ENCODE data around the gene DBI. TPM values are rescaled to one million over a fixed set of nuclear protein-coding genes. Genes with fewer than 3 reads are reported as not detected.

DBI gene
- total and polyA plus RNA-seq, 2 experiments from 2014 or later = 272 to 755 TPM

DNA sequence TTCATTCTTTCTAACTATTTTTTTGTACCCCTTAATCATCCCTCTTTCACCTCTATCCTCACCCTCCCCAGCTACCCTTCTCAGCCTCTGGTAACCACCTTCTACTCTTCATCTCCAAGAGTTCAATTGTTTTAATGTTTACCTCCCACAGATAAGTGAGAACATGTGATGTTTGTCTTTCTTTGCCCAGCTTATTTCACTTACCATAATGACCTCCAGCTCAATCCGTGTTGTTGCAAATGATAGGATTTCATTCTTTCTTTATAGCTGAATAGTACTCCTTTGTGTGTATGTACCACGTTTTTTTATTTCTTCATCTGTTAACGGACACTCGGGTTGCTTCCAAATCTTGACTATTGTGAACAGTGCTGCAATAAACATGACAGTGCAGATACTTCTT, 42.7 kb downstream of the DBI start:
- H3K9me2 ChIP-seq (replicated peaks; ENCODE audit: insufficient read depth) = no peaks in the 10 kb centered on the region
- H3K9me3 ChIP-seq (ENCODE audit: low read depth) = no peaks in the 10 kb centered on the region
- H3K36me3 ChIP-seq (replicated peaks; ENCODE audit: insufficient read depth, low read depth) = no peaks in the 10 kb centered on the region
- no peaks in the 10 kb centered on the region for H4K20me1 ChIP-seq (ENCODE audit: insufficient read depth, poor library complexity, severe bottlenecking)
- no peak overlapping the region for H3K4me3 ChIP-seq
- no peak overlapping the region for H3K27ac ChIP-seq
- no peak overlapping the region for H3K4me2 ChIP-seq
- no peak overlapping the region for H2AFZ ChIP-seq
- no peaks in the 10 kb centered on the region for H3K27me3 ChIP-seq
- no peaks in the 10 kb centered on the region for H3K79me2 ChIP-seq
- no peak for DNase-seq (ENCODE audit: low spot score)
- peaks cover 6% of the 10 kb centered on the region for H3K4me1 ChIP-seq (ENCODE audit: insufficient read depth)
- WGBS (ENCODE audit: low lambda C conversion rate, missing lambda C conversion rate) = 77% methylated on average over 4 of the region's 4 CpGs
- TF ChIP-seq EZH2phosphoT487 (IDR thresholded peaks at IDR 0.05; ENCODE audit: low read depth, severe bottlenecking, unreplicated experiment) = no peak
- TF ChIP-seq, protein P1, sequence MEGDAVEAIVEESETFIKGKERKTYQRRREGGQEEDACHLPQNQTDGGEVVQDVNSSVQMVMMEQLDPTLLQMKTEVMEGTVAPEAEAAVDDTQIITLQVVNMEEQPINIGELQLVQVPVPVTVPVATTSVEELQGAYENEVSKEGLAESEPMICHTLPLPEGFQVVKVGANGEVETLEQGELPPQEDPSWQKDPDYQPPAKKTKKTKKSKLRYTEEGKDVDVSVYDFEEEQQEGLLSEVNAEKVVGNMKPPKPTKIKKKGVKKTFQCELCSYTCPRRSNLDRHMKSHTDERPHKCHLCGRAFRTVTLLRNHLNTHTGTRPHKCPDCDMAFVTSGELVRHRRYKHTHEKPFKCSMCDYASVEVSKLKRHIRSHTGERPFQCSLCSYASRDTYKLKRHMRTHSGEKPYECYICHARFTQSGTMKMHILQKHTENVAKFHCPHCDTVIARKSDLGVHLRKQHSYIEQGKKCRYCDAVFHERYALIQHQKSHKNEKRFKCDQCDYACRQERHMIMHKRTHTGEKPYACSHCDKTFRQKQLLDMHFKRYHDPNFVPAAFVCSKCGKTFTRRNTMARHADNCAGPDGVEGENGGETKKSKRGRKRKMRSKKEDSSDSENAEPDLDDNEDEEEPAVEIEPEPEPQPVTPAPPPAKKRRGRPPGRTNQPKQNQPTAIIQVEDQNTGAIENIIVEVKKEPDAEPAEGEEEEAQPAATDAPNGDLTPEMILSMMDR (IDR thresholded peaks at IDR 0.05; ENCODE audit: poor library complexity) = no peak
- no peak for TF ChIP-seq EZH2 (IDR thresholded peaks at IDR 0.05; ENCODE audit: borderline replicate concordance)

DNA sequence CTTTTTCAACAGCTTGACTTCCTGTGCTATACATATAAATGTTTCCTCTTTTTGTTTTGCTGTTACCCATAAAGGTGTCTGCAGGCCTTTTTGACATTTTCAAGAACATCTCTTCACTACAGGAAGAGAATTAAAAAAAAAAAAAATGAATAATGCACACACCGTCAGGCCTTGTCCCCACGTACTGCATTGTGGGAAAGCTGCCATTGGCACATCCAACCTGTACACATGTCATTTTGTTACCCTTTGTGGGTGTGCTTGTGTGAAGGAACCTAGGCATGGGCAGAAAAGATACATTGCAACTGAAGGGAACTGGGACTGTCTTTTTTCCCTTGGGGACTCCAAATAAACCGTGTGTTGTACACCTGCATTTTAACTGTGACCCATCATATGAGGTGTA, 48.1 kb downstream of the DBI start:
- no peaks in the 10 kb centered on the region for H3K9me2 ChIP-seq (replicated peaks; ENCODE audit: insufficient read depth)
- no peaks in the 10 kb centered on the region for H3K27me3 ChIP-seq
- no peaks in the 10 kb centered on the region for H3K79me2 ChIP-seq
- no peak overlapping the region for H3K4me2 ChIP-seq
- WGBS (ENCODE audit: low lambda C conversion rate, missing lambda C conversion rate) = 86% methylated on average over 3 of the region's 3 CpGs
- TF ChIP-seq EZH2phosphoT487 (IDR thresholded peaks at IDR 0.05; ENCODE audit: low read depth, severe bottlenecking, unreplicated experiment) (no peak), EZH2 (IDR thresholded peaks at IDR 0.05; ENCODE audit: borderline replicate concordance) (no peak)
- TF ChIP-seq, protein P1 (IDR thresholded peaks at IDR 0.05; ENCODE audit: poor library complexity) = no peak
- no peak overlapping the region for H3K27ac ChIP-seq
- no peaks in the 10 kb centered on the region for H4K20me1 ChIP-seq (ENCODE audit: insufficient read depth, poor library complexity, severe bottlenecking)
- no peaks in the 10 kb centered on the region for H3K9me3 ChIP-seq (ENCODE audit: low read depth)
- no peaks in the 10 kb centered on the region for H3K36me3 ChIP-seq (replicated peaks; ENCODE audit: insufficient read depth, low read depth)
- no peak overlapping the region for H3K4me3 ChIP-seq
- no peak overlapping the region for H2AFZ ChIP-seq
- DNase-seq (ENCODE audit: low spot score) = no peak
- peaks cover 4% of the 10 kb centered on the region for H3K4me1 ChIP-seq (ENCODE audit: insufficient read depth)

DNA sequence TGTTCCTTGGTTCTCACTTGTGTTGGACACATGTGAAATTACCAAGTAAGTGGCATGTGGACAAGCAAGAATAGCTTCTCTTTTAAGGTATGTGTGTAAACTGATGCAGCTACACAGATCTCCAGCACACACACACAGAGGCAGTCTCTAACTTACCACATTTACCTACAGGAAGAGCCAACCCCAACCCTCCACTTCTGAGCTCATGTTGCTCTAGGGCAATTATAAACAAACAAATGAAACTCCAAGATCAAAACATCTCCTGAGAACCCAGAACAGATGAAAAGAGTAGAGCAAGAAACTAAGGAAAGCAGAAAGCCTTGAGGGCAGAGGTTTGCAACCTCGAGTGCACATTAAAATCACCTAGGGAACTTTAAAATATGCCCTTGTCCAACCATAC, 48.9 kb downstream of the DBI start:
- Histone ChIP-seq H3K4me1 (ENCODE audit: insufficient read depth) (peaks cover 12% of the 10 kb centered on the region), H3K27ac (no peak overlapping the region), H3K79me2 (no peaks in the 10 kb centered on the region), H3K27me3 (no peaks in the 10 kb centered on the region), H4K20me1 (ENCODE audit: insufficient read depth, poor library complexity, severe bottlenecking) (no peaks in the 10 kb centered on the region), H3K4me3 (no peak overlapping the region), H3K9me3 (ENCODE audit: low read depth) (no peaks in the 10 kb centered on the region), H3K4me2 (no peak overlapping the region), H3K36me3 (replicated peaks; ENCODE audit: insufficient read depth, low read depth) (no peaks in the 10 kb centered on the region), H2AFZ (no peak overlapping the region), H3K9me2 (replicated peaks; ENCODE audit: insufficient read depth) (no peaks in the 10 kb centered on the region)
- 55% methylated on average over 1 of the region's 1 CpG for WGBS (ENCODE audit: low lambda C conversion rate, missing lambda C conversion rate)
- TF ChIP-seq, protein P1 (IDR thresholded peaks at IDR 0.05; ENCODE audit: poor library complexity) = no peak
- TF ChIP-seq EZH2 (IDR thresholded peaks at IDR 0.05; ENCODE audit: borderline replicate concordance) (no peak), EZH2phosphoT487 (IDR thresholded peaks at IDR 0.05; ENCODE audit: low read depth, severe bottlenecking, unreplicated experiment) (no peak)
- DNase-seq (ENCODE audit: low spot score) = no peak
